WTC11 (cell line): ENCODE data around the gene TTLL5. TPM values are rescaled to one million over a fixed set of nuclear protein-coding genes. Genes with fewer than 3 reads are reported as not detected.
A peak's percentile ranks its signal among the peaks of the same experiment; 100 is the strongest.

ENCODE experiments used
- ATAC-seq: fragments of 200-7000 bp; cut with Tn5 transposase; 2 replicates; pipeline ENCODE4 v1.10.0; 2021; ENCODE audit warnings: mild to moderate bottlenecking, moderate library complexity
- CTCF ChIA-PET: fragments of 300-600 bp; sonication (Branson Sonifier 250); formaldehyde crosslinking; loops from one replicate; lab custom pipeline; 2021; ENCODE audit warnings: antibody characterized with exemption; lab: Charles Lee
- POLR2A ChIA-PET: fragments of 350-600 bp; sonication (Branson Sonifier 250); formaldehyde crosslinking; loops from one replicate; lab custom pipeline; 2021; ENCODE audit warnings: antibody characterized with exemption; lab: Charles Lee
- DNase-seq: peaks from one replicate; pipeline ENCODE4 v3.0.0; 2021; ENCODE audit warnings: low spot score
- H3K27ac Mint-ChIP-seq: 2 replicates; pipeline ENCODE4 v1.8.0; 2021; ENCODE audit warnings: mixed read lengths
- H3K27me3 Mint-ChIP-seq: 2 replicates; pipeline ENCODE4 v1.8.0; 2021; ENCODE audit warnings: low read depth, mild to moderate bottlenecking, moderate library complexity, mixed read lengths
- H3K36me3 Mint-ChIP-seq: 2 replicates; pipeline ENCODE4 v1.8.0; 2021; ENCODE audit warnings: mixed read lengths
- H3K4me1 Mint-ChIP-seq: 2 replicates; pipeline ENCODE4 v1.8.0; 2022; ENCODE audit warnings: mixed read lengths
- H3K4me3 Mint-ChIP-seq: 2 replicates; pipeline ENCODE4 v1.8.0; 2021; ENCODE audit warnings: mild to moderate bottlenecking, moderate library complexity, mixed read lengths
- H3K9me3 Mint-ChIP-seq: 2 replicates; pipeline ENCODE4 v1.8.0; 2021; ENCODE audit warnings: mixed read lengths
- ARID4B ChIP-seq: sonication (generic); formaldehyde crosslinking; IDR thresholded peaks from 2 replicates; pipeline ENCODE4 v1.8.0; 2023; ENCODE audit warnings: missing genetic modification reagents, mild to moderate bottlenecking, borderline replicate concordance
- ETV6 ChIP-seq: sonication (generic); formaldehyde crosslinking; IDR thresholded peaks from 2 replicates; pipeline ENCODE4 v1.8.1; 2022; ENCODE audit warnings: mild to moderate bottlenecking, missing genetic modification reagents
- JAZF1 ChIP-seq: fragments of 250-450 bp; sonication (Bioruptor Pico); IDR thresholded peaks from 2 replicates; pipeline ENCODE4 v1.9.0; 2021; ENCODE audit warnings: moderate library complexity, mild to moderate bottlenecking, inconsistent platforms
- JUN ChIP-seq: sonication (generic); formaldehyde crosslinking; IDR thresholded peaks from 2 replicates; pipeline ENCODE4 v1.8.0; 2023; ENCODE audit warnings: mild to moderate bottlenecking, missing genetic modification reagents
- KAT7 ChIP-seq: sonication (generic); formaldehyde crosslinking; IDR thresholded peaks from 2 replicates; pipeline ENCODE4 v1.8.1; 2023; ENCODE audit warnings: missing genetic modification reagents, mild to moderate bottlenecking, borderline replicate concordance
- SP1 ChIP-seq: sonication (generic); formaldehyde crosslinking; conservative IDR thresholded peaks from 2 replicates; pipeline ENCODE4 v1.8.1; 2022; ENCODE audit warnings: missing genetic modification reagents
- TEAD1 ChIP-seq: sonication (generic); formaldehyde crosslinking; IDR thresholded peaks from 2 replicates; pipeline ENCODE4 v1.8.0; 2022; ENCODE audit warnings: mild to moderate bottlenecking, missing genetic modification reagents
- USF1 ChIP-seq: sonication (generic); formaldehyde crosslinking; IDR thresholded peaks from 2 replicates; pipeline ENCODE4 v1.8.0; 2022; ENCODE audit warnings: mild to moderate bottlenecking, missing genetic modification reagents
- ZNF121 ChIP-seq: sonication (generic); formaldehyde crosslinking; IDR thresholded peaks from 2 replicates; pipeline ENCODE4 v1.8.0; 2023; ENCODE audit warnings: missing genetic modification reagents
- ZNF138 ChIP-seq: sonication (generic); formaldehyde crosslinking; conservative IDR thresholded peaks from 2 replicates; pipeline ENCODE4 v1.8.1; 2022; ENCODE audit warnings: mild to moderate bottlenecking, moderate library complexity, missing genetic modification reagents
- ZNF396 ChIP-seq: fragments of 250-450 bp; sonication (Bioruptor Pico); IDR thresholded peaks from 2 replicates; pipeline ENCODE4 v1.8.0; 2021; ENCODE audit warnings: mild to moderate bottlenecking, moderate library complexity, borderline replicate concordance
- ZNF416 ChIP-seq: fragments of 250-450 bp; sonication (Bioruptor Pico); IDR thresholded peaks from 2 replicates; pipeline ENCODE4 v1.9.0; 2021; ENCODE audit warnings: mild to moderate bottlenecking, inconsistent platforms
- ZNF423 ChIP-seq: fragments of 250-450 bp; sonication (Bioruptor Pico); IDR thresholded peaks from 2 replicates; pipeline ENCODE4 v2.1.2; 2022; ENCODE audit warnings: mild to moderate bottlenecking, moderate library complexity
- ZNF425 ChIP-seq: fragments of 250-450 bp; sonication (Bioruptor Pico); conservative IDR thresholded peaks from 2 replicates; pipeline ENCODE4 v1.9.0; 2021; ENCODE audit warnings: mild to moderate bottlenecking
- total RNA-seq: library from RNA; stranded (reverse); gene quantifications from 3 replicates; pipeline ENCODE4 v1.2.3, GENCODE V29; 2021
- TF ChIP-seq, protein P1 (sequence below): sonication (generic); formaldehyde crosslinking; IDR thresholded peaks from 2 replicates; pipeline ENCODE4 v1.8.0; 2022; ENCODE audit warnings: mild to moderate bottlenecking, missing genetic modification reagents
- TF ChIP-seq, protein P2 (sequence below): fragments of 250-450 bp; sonication (Bioruptor Pico); IDR thresholded peaks from 2 replicates; pipeline ENCODE4 v2.1.2; 2022; ENCODE audit warnings: mild to moderate bottlenecking, moderate library complexity

Gene TTLL5
- total RNA-seq, 1 experiment from 2014 or later = 39.6 TPM

GRCh38 chr14:75982266-75983018 is 321.4 kb downstream of the TTLL5 start (continued):
- 0 out of 2 replicates have a peak, but pooled peaks have one; percentile 59 for TF ChIP-seq ARID4B (CRISPR knock-in tag)

DNA sequence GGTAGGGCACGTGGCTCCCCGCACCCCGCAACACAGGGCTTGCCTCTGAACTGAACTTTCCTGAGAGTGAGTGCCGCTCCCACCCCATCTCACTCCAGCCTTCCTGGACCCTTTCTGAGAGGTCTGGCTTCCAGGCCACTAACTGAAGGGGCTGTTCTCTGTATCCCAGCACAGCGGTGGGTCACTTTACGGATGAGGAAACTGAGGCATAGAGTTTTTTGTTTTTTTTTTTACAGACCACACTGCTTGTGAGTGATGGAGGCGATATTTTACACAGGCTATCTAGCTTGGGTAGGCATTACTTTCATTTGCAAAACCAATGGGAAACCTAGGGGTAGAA is 321.9 kb downstream of the TTLL5 start:
- Mint-ChIP-seq H3K27me3 (peaks cover 39% of the 10 kb centered on the region), H3K4me3 (peak overlapping the region; percentile 84), H3K9me3 (no peaks in the 10 kb centered on the region), H3K4me1 (peaks cover 37% of the 10 kb centered on the region), H3K36me3 (no peaks in the 10 kb centered on the region), H3K27ac (no peak overlapping the region)
- DNase-seq (no peak), ATAC-seq (peak; percentile 8)
- TF ChIP-seq ZNF121 (CRISPR knock-in tag) (no peak), ZNF423 (CRISPR knock-in tag) (no peak), KAT7 (CRISPR knock-in tag) (no peak), SP1 (CRISPR knock-in tag) (no peak)
- TF ChIP-seq, protein P1, sequence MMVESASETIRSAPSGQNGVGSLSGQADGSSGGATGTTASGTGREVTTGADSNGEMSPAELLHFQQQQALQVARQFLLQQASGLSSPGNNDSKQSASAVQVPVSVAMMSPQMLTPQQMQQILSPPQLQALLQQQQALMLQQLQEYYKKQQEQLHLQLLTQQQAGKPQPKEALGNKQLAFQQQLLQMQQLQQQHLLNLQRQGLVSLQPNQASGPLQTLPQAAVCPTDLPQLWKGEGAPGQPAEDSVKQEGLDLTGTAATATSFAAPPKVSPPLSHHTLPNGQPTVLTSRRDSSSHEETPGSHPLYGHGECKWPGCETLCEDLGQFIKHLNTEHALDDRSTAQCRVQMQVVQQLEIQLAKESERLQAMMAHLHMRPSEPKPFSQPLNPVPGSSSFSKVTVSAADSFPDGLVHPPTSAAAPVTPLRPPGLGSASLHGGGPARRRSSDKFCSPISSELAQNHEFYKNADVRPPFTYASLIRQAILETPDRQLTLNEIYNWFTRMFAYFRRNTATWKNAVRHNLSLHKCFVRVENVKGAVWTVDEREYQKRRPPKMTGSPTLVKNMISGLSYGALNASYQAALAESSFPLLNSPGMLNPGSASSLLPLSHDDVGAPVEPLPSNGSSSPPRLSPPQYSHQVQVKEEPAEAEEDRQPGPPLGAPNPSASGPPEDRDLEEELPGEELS (CRISPR knock-in tag) = no peak
- ChIA-PET CTCF (interaction anchor here (0.5 to 10.6 kb wide), 46 partner anchors 9 to 529 kb away, joined by 3 to 307 read pairs (median 4); partner anchors contain the start of genes ERG28, FLVCR2 and TTLL5), POLR2A (no interaction called here)

DNA sequence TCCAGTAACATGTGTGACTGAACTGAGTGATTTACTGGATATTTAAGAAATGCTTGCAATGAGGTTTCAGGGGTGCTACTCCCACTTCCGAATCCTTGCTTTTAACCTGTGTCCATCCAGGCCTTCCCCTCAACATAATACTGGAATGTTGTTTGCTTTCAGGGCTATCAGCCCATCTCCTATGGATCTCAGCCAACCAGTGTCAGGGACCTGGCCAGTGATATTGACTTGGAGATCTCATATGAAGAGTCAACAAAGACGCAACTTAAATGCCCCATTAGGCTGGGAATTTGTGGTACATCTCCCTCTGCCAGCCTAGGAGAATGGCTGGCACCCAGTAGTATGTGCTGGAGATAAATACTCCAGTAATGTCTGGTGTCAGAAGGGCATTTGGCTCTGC is 323.6 kb downstream of the TTLL5 start:
- TF ChIP-seq USF1 (no peak), ZNF416 (CRISPR knock-in tag) (no peak), ZNF121 (CRISPR knock-in tag) (no peak), ZNF396 (CRISPR knock-in tag) (no peak), TEAD1 (no peak), JUN (CRISPR knock-in tag) (no peak), ZNF138 (CRISPR knock-in tag) (no peak), ETV6 (CRISPR knock-in tag) (no peak), ZNF425 (CRISPR knock-in tag) (no peak), JAZF1 (CRISPR knock-in tag) (no peak)
- TF ChIP-seq, protein P2, sequence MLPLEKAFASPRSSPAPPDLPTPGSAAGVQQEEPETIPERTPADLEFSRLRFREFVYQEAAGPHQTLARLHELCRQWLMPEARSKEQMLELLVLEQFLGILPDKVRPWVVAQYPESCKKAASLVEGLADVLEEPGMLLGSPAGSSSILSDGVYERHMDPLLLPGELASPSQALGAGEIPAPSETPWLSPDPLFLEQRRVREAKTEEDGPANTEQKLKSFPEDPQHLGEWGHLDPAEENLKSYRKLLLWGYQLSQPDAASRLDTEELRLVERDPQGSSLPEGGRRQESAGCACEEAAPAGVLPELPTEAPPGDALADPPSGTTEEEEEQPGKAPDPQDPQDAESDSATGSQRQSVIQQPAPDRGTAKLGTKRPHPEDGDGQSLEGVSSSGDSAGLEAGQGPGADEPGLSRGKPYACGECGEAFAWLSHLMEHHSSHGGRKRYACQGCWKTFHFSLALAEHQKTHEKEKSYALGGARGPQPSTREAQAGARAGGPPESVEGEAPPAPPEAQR (CRISPR knock-in tag) = no peak
- ATAC-seq = no peak
- ChIA-PET CTCF (interaction anchor here (1.9 to 10.6 kb wide), 2 partner anchors 75 to 276 kb away, joined by 8 to 307 read pairs; no protein-coding TSS in a partner anchor), POLR2A (no interaction called here)
- DNase-seq = no peak
- Mint-ChIP-seq H3K27me3 (peaks cover 39% of the 10 kb centered on the region), H3K9me3 (no peaks in the 10 kb centered on the region), H3K27ac (no peak overlapping the region), H3K36me3 (no peaks in the 10 kb centered on the region), H3K4me1 (peaks cover 24% of the 10 kb centered on the region), H3K4me3 (peak overlapping the region; percentile 97)
